Measurements from ENCODE around the gene ABCA8. TPM values are rescaled to one million over a fixed set of nuclear protein-coding genes. Genes with fewer than 3 reads are reported as not detected.
"Not testable (repeated sequence)": the region's sequence is repeated elsewhere in the genome, so short reads cannot be mapped to it uniquely, and the experiment has no call there.

Gene ABCA8
- polyA plus RNA-seq, 10 donors: 20.7 to 59.4 (median 37.1) TPM

GRCh38 chr17:68832109-68832802, 122.9 kb downstream of the ABCA8 start:
- DNase-seq: peak in 1 of 3 donors; percentile 65

GRCh38 chr17:68831170-68831569, 124.0 kb downstream of the ABCA8 start:
- DNase-seq: no peak

- no peak for DNase-seq
Observed at GRCh38 chr17:68830313-68830712, 124.9 kb downstream of the ABCA8 start.

- DNase-seq: no peak
Observed at GRCh38 chr17:68829211-68829610, 126.0 kb downstream of the ABCA8 start.

- DNase-seq: no peak
Observed at GRCh38 chr17:68824707-68825106, 130.5 kb downstream of the ABCA8 start.

GRCh38 chr17:68824185-68824584, 131.0 kb downstream of the ABCA8 start:
- DNase-seq: not testable (repeated sequence)

GRCh38 chr17:68822719-68823289, 132.4 kb downstream of the ABCA8 start:
- no peak for DNase-seq

GRCh38 chr17:68821860-68822696, 133.1 kb downstream of the ABCA8 start:
- DNase-seq: peak in 1 of 3 donors; percentile 77

- no peak for DNase-seq
Observed at GRCh38 chr17:68820825-68821481, 134.2 kb downstream of the ABCA8 start.

- DNase-seq: no peak
Observed at GRCh38 chr17:68820476-68820824, 134.7 kb downstream of the ABCA8 start.

GRCh38 chr17:68819465-68819864, 135.7 kb downstream of the ABCA8 start:
- DNase-seq: no peak

Other genes with a start within 250 kb of the ABCA8 start
- gene ABCA9, start 105.5 kb upstream of the ABCA8 start, polyA plus RNA-seq (ENCODE audit: insufficient read length in 10 of 10): 10 to 100 TPM in 9 of 10 donors, 1 to 10 TPM in 1; 7.5 to 29.6 (median 13.0) TPM
- 10 to 100 TPM in 6 of 10 donors, 1 to 10 TPM in 4; 8.3 to 16.5 (median 10.2) TPM for gene ABCA6, start 186.5 kb upstream of the ABCA8 start, polyA plus RNA-seq (ENCODE audit: insufficient read length in 10 of 10)

Measured in muscle of back (tissue), 11 donors.